Trophoblast cell (in vitro differentiated cells and primary cell): ENCODE results near the gene MTM1.

Source experiments
- DNase-seq, 2 donors: peaks; one replicate each; pipeline ENCODE4 v3.0.0-alpha.2; 2016
- H2AFZ ChIP-seq: 2 replicates; pipeline ENCODE4 v1.6.1; 2013; ENCODE audit warnings: low read length, moderate library complexity, mild to moderate bottlenecking; ENCODE audit not compliant: insufficient read depth, poor library complexity
- H2AK5ac ChIP-seq: 2 replicates; pipeline ENCODE4 v1.6.1; 2013; ENCODE audit warnings: mild to moderate bottlenecking, low read length
- H2BK120ac ChIP-seq: 2 replicates; pipeline ENCODE4 v1.6.1; 2013; ENCODE audit warnings: low read length, mild to moderate bottlenecking, moderate library complexity; ENCODE audit not compliant: insufficient read depth, poor library complexity
- H2BK12ac ChIP-seq: 2 replicates; pipeline ENCODE4 v1.6.1; 2013; ENCODE audit warnings: mild to moderate bottlenecking, low read length, moderate library complexity
- H2BK5ac ChIP-seq: 2 replicates; pipeline ENCODE4 v1.6.1; 2013; ENCODE audit warnings: low read length, low read depth, moderate library complexity, mild to moderate bottlenecking; ENCODE audit not compliant: poor library complexity
- H3K14ac ChIP-seq: 2 replicates; pipeline ENCODE4 v1.6.1; 2013; ENCODE audit warnings: mild to moderate bottlenecking, low read length
- H3K18ac ChIP-seq: 2 replicates; pipeline ENCODE4 v1.6.1; 2013; ENCODE audit warnings: mild to moderate bottlenecking, low read length
- H3K23ac ChIP-seq: 2 replicates; pipeline ENCODE4 v1.6.1; 2013; ENCODE audit warnings: low read length
- H3K27ac ChIP-seq: 2 replicates; pipeline ENCODE4 v1.5.1; 2013; ENCODE audit warnings: low read depth, mild to moderate bottlenecking, inconsistent platforms, low read length, moderate library complexity
- H3K27me3 ChIP-seq: 2 replicates; pipeline ENCODE4 v1.6.1; 2013; ENCODE audit warnings: inconsistent platforms, mild to moderate bottlenecking, low read length, moderate library complexity; ENCODE audit not compliant: insufficient read depth
- H3K36me3 ChIP-seq, 2 experiments: 1 replicate in 1 of 2; 2 replicates in 1 of 2; pipeline ENCODE4 v1.6.1; 2013; ENCODE audit warnings: low read length in 2 of 2, mild to moderate bottlenecking in 2 of 2, moderate library complexity in 1 of 2; ENCODE audit not compliant: insufficient read depth in 2 of 2, control insufficient read depth in 1 of 2
- H3K4ac ChIP-seq: 2 replicates; pipeline ENCODE4 v1.6.1; 2013; ENCODE audit warnings: low read depth, mild to moderate bottlenecking, low read length, moderate library complexity
- H3K4me1 ChIP-seq, 2 experiments: 1 replicate in 1 of 2; 2 replicates in 1 of 2; pipeline ENCODE4 v1.6.1; 2013; ENCODE audit warnings: low read length in 2 of 2, mild to moderate bottlenecking in 2 of 2, moderate library complexity in 1 of 2; ENCODE audit not compliant: insufficient read depth in 2 of 2, control insufficient read depth in 1 of 2
- H3K4me2 ChIP-seq: 2 replicates; pipeline ENCODE4 v1.6.1; 2013; ENCODE audit warnings: inconsistent platforms, mild to moderate bottlenecking, low read length, moderate library complexity
- H3K4me3 ChIP-seq: 2 replicates; pipeline ENCODE4 v1.5.1; 2013; ENCODE audit warnings: mild to moderate bottlenecking, low read depth, low read length, inconsistent platforms
- H3K79me1 ChIP-seq: one replicate; pipeline ENCODE4 v1.6.1; 2013; ENCODE audit warnings: low read length
- H3K79me2 ChIP-seq: 2 replicates; pipeline ENCODE4 v1.6.1; 2013; ENCODE audit warnings: low read length, mild to moderate bottlenecking; ENCODE audit not compliant: control insufficient read depth, insufficient read depth, poor library complexity
- H3K9ac ChIP-seq: 2 replicates; pipeline ENCODE4 v1.6.1; 2013; ENCODE audit warnings: mild to moderate bottlenecking, low read length
- H3K9me3 ChIP-seq: 2 replicates; pipeline ENCODE4 v1.6.1; 2013; ENCODE audit warnings: low read depth, mild to moderate bottlenecking, control low read depth, inconsistent platforms, low read length; ENCODE audit not compliant: insufficient read depth
- H4K12ac ChIP-seq: 2 replicates; pipeline ENCODE4 v1.6.1; 2013; ENCODE audit warnings: low read depth, mild to moderate bottlenecking, low read length, moderate library complexity
- H4K8ac ChIP-seq: 2 replicates; pipeline ENCODE4 v1.6.1; 2013; ENCODE audit warnings: low read depth, mild to moderate bottlenecking, low read length, moderate library complexity
- H4K91ac ChIP-seq: one replicate; pipeline ENCODE4 v1.6.1; 2013; ENCODE audit warnings: low read depth, mild to moderate bottlenecking, low read length, moderate library complexity
- WGBS: extraction: QIAGEN DNeasy Blood & Tissue Kit; methylation state at CpG from one replicate; pipeline ENCODE4 v1.1.7; 2013; ENCODE audit warnings: missing lambda C conversion rate; ENCODE audit not compliant: insufficient read length, insufficient coverage; ENCODE audit errors: extremely low coverage; 5-methylcytosine and 5-hydroxymethylcytosine counted together

MTM1 gene

GRCh38 chrX:150551963-150552362 is 16.5 kb upstream of the MTM1 start:
- H2BK12ac ChIP-seq = no peak overlapping the region
- no peak overlapping the region for H3K4me2 ChIP-seq
- no peaks in the 10 kb centered on the region for H3K9me3 ChIP-seq
- peaks cover 3% of the 10 kb centered on the region for H3K79me1 ChIP-seq
- peaks cover 0 to 5% of the 10 kb centered on the region in 2 experiments for H3K4me1 ChIP-seq
- H4K12ac ChIP-seq = no peak overlapping the region
- no peaks in the 10 kb centered on the region for H3K79me2 ChIP-seq
- no peak overlapping the region for H3K9ac ChIP-seq
- H3K27ac ChIP-seq = no peak overlapping the region
- DNase-seq = no peak
- no peak overlapping the region for H2BK5ac ChIP-seq
- no peak overlapping the region for H3K14ac ChIP-seq
- H3K4me3 ChIP-seq = no peak overlapping the region
- no peak overlapping the region for H3K4ac ChIP-seq
- no peaks in the 10 kb centered on the region for H3K36me3 ChIP-seq
- H2BK120ac ChIP-seq = no peak overlapping the region
- H2AK5ac ChIP-seq = no peak overlapping the region
- H3K23ac ChIP-seq = no peak overlapping the region
- no peak overlapping the region for H4K8ac ChIP-seq
- H3K27me3 ChIP-seq = no peaks in the 10 kb centered on the region
- H3K18ac ChIP-seq = no peak overlapping the region
- no CpG with 5 or more reads among the region's 3 CpGs for WGBS
- no peak overlapping the region for H2AFZ ChIP-seq
- no peak overlapping the region for H4K91ac ChIP-seq

GRCh38 chrX:150558424-150558823 is 10.0 kb upstream of the MTM1 start:
- H2BK5ac ChIP-seq = no peak overlapping the region
- H3K27me3 ChIP-seq = no peaks in the 10 kb centered on the region
- H3K79me1 ChIP-seq = no peaks in the 10 kb centered on the region
- no peak overlapping the region for H3K23ac ChIP-seq
- H3K79me2 ChIP-seq = no peaks in the 10 kb centered on the region
- no CpG with 5 or more reads among the region's 7 CpGs for WGBS
- no peak overlapping the region for H3K4ac ChIP-seq
- no peaks in the 10 kb centered on the region for H3K4me1 ChIP-seq
- no peak overlapping the region for H2BK120ac ChIP-seq
- H3K4me3 ChIP-seq = no peak overlapping the region
- no peak overlapping the region for H4K91ac ChIP-seq
- H4K8ac ChIP-seq = no peak overlapping the region
- no peak overlapping the region for H4K12ac ChIP-seq
- H3K4me2 ChIP-seq = no peak overlapping the region
- no peak overlapping the region for H3K18ac ChIP-seq
- no peak overlapping the region for H2AK5ac ChIP-seq
- no peak overlapping the region for H3K9ac ChIP-seq
- no peak overlapping the region for H2AFZ ChIP-seq
- H3K27ac ChIP-seq = no peak overlapping the region
- H3K36me3 ChIP-seq = no peaks in the 10 kb centered on the region
- H3K14ac ChIP-seq = no peak overlapping the region
- no peak overlapping the region for H2BK12ac ChIP-seq
- no peaks in the 10 kb centered on the region for H3K9me3 ChIP-seq
- no peak for DNase-seq

GRCh38 chrX:150564838-150565237 is 3.6 kb upstream of the MTM1 start:
- no peak overlapping the region for H2BK12ac ChIP-seq
- H2AK5ac ChIP-seq = no peak overlapping the region
- no peaks in the 10 kb centered on the region for H3K27me3 ChIP-seq
- H3K79me1 ChIP-seq = peaks cover 9% of the 10 kb centered on the region
- H3K36me3 ChIP-seq = no peaks in the 10 kb centered on the region
- DNase-seq = no peak
- H2BK120ac ChIP-seq = no peak overlapping the region
- no peak overlapping the region for H4K91ac ChIP-seq
- H3K9me3 ChIP-seq = no peaks in the 10 kb centered on the region
- no peak overlapping the region for H3K27ac ChIP-seq
- no peak overlapping the region for H3K23ac ChIP-seq
- H2AFZ ChIP-seq = no peak overlapping the region
- peaks cover 5% of the 10 kb centered on the region for H3K79me2 ChIP-seq
- H4K8ac ChIP-seq = no peak overlapping the region
- no peak overlapping the region for H3K4ac ChIP-seq
- no peak overlapping the region for H3K4me3 ChIP-seq
- no peak overlapping the region for H3K9ac ChIP-seq
- no peak overlapping the region for H3K14ac ChIP-seq
- H3K4me1 ChIP-seq = no peaks in the 10 kb centered on the region
- WGBS = no CpG with 5 or more reads among the region's 3 CpGs
- H4K12ac ChIP-seq = no peak overlapping the region
- H3K4me2 ChIP-seq = no peak overlapping the region
- H3K18ac ChIP-seq = no peak overlapping the region
- no peak overlapping the region for H2BK5ac ChIP-seq

GRCh38 chrX:150565551-150565950 is 2.9 kb upstream of the MTM1 start:
- no peak for DNase-seq
- Histone ChIP-seq H2AFZ (no peak overlapping the region), H4K12ac (no peak overlapping the region), H3K4ac (no peak overlapping the region), H2BK5ac (no peak overlapping the region), H3K4me2 (no peak overlapping the region), H3K27ac (no peak overlapping the region), H3K4me1 (no peaks in the 10 kb centered on the region), H3K23ac (no peak overlapping the region), H4K91ac (no peak overlapping the region), H2BK12ac (no peak overlapping the region), H3K79me1 (peaks cover 9% of the 10 kb centered on the region), H3K79me2 (peaks cover 5% of the 10 kb centered on the region), H2BK120ac (no peak overlapping the region), H3K36me3 (no peaks in the 10 kb centered on the region), H3K14ac (no peak overlapping the region), H3K4me3 (no peak overlapping the region), H3K27me3 (no peaks in the 10 kb centered on the region), H3K9me3 (no peaks in the 10 kb centered on the region), H4K8ac (no peak overlapping the region), H3K18ac (no peak overlapping the region), H2AK5ac (no peak overlapping the region), H3K9ac (no peak overlapping the region)
- no CpG with 5 or more reads among the region's 5 CpGs for WGBS
